Activated CD4-positive, CD25-positive, alpha-beta regulatory T cell (primary cell): Measurements from ENCODE around the gene BRD2.

ENCODE experiments used
- DNase-seq, 4 experiments: peaks; one replicate each; lab custom pipeline; 2025; lab: John Stamatoyannopoulos, UW

The BRD2 gene

DNA sequence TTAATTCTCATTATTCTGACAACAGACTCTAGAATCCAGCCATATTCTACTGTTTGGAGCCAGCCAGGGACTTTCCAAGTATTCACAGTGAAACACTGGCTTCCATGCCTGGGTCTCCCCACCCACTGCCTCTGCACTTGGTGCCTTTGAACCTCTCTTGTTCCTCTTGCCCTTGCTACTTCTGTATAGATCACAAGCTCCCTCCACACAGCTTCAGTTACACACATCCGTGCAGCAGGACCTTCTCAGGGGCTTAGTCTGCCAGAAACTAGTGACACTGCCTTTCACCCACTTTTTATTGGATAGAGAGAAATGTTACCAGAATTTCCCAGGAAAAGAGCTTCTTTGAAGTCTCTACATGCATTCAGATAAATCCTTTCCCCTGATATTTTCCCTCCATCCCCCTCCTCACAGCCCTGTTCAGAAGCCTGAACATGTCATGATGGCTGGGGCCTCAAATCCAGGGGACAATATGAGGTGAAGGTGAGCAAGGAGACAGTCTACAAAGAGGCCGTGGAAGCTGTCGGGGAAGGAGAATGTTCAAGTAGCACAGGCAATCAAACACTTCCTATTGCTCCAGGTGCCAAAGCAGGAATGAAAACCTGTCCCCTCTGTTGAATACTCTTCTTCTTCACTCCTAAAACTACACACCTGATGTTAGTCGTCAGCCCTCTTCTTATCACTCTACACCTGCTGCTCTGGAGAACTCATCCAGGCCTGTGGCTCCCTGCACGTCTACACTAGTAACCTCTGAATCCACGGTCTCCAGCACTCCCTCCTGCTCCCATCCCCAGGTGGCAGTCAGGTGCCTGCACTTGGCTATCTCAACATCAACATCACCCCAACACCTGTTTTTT lies 61.2 kb downstream of the BRD2 start:
- DNase-seq, result no peak

GRCh38 chr6:33030245-33030644 lies 61.9 kb downstream of the BRD2 start:
- DNase-seq, result no peak
